Measurements from ENCODE around the gene MOB4.
"Not testable (repeated sequence)": the region's sequence is repeated elsewhere in the genome, so short reads cannot be mapped to it uniquely, and the experiment has no call there.

MOB4 gene

DNA sequence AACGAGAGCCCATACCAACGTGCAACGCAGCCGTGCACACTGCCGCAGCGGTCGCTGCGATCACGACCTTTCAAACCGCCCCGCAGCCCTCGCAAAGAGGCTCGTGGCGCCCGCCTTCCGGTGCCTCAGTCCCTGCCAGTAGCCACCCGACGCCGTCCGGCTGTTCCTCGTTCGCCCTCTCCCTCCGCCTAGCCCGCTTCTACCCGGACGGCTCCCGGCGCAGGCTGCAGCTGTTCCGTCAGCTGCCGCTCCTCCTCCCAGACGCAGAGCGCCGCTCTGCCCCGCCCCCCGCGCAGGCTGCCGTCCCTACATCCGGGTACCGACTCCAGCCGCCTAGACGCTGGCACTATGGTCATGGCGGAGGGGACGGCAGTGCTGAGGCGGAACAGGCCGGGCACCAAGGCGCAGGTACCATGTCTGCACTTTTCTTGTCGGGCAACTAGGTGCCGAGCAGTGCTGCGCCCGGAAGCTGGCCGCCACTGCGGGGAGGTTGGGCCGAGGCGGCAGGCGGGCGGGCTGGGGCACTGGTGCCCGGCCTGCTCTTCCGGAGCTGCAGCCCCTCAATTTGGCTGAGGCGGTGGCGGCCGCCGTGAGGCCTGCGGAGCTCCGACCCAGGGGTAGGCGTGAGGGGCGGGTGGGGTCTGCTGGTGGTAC lies at the start of gene MOB4:
MOB4 (plus strand) TSS at position 328 of the 654 bp plus-strand sequence; CDS start at position 349, 21 bp downstream.
- peak; percentile 90 to 94 (median 90) for DNase-seq (ENCODE audit: low read depth in 2 of 3, low spot score in 1 of 3)

DNA sequence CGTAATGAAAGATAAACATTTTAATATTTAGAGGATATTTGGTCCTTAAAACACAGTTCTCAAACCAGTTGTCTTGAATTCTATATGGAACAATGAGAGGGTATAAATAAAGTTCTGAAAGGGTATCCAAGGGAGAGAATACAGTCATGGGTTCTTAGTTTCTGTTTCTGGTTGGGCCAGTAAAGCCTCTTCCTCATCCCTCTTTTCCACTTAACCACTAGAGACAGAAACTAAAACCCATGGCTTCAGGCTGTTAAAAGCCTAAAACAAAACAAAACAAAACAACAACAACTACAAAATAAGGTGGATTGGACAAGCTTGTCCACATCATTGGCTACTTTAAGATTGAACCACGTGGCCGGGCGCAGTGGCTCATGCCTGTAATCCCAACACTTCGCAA lies 43.7 kb upstream of the MOB4 start:
- no peak for DNase-seq (ENCODE audit: low read depth in 2 of 3, low spot score in 1 of 3)

DNA sequence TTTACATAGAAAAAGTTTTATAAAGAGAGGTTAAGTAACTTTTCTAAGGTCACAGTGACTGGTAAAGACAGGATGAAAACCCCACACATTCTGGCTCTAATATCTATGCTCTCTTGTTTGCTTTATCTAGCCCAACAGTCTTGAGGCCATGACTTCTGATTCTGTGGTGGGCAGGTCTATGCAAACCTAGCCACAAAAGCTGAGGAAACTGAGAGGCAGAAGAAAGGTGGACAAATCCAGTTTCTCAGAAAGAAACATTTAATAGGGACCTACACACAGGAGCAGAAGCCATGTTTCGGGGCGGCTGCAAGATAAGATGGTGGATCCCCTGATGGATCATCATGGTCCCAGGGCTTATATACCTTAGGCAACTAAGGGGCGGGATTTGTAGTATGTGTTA lies 38.1 kb upstream of the MOB4 start:
- no peak for DNase-seq (ENCODE audit: low read depth in 2 of 3, low spot score in 1 of 3)

DNA sequence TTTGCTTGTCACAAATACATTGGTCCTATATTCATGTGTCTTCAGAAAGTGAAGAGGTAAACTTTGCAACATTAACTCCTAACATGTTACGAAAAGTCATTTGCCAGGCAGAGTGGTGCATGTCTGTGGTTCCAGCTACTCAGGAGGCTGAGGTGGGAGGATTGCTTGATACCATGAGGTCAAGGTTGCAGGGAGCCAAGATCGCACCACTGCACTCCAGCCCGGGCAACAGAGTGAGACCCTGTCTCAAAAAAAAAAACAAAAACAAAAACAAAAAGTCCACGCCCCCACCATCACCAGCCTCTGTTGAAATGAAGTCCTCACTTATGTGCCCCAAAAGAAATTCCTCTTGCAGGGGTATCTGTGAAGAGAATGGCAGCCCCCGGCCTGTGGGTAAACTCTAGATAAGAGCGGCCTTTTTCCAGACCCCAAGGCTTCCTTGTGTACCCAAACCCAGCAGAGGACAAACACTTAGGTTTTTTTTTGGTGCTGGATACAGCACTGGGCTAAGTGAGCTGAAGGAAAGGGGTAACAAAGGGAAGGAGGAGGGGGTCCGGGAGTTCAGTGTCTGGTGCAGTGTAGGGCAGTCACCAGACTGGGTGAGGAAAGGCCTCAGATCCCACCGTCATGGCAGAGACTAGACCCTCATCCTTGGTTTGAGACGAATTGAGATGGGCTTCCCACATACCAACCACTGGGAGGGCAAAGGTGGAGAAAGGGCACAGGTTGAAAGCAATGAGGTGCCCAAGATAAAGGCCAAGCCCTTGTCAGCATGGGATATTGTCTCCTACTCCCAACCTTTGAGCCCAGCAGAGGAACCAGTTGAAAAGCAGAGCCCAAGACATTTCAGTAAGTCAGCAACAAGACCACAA lies 35.5 kb upstream of the MOB4 start:
- DNase-seq (ENCODE audit: low read depth in 2 of 3, low spot score in 1 of 3): no peak

DNA sequence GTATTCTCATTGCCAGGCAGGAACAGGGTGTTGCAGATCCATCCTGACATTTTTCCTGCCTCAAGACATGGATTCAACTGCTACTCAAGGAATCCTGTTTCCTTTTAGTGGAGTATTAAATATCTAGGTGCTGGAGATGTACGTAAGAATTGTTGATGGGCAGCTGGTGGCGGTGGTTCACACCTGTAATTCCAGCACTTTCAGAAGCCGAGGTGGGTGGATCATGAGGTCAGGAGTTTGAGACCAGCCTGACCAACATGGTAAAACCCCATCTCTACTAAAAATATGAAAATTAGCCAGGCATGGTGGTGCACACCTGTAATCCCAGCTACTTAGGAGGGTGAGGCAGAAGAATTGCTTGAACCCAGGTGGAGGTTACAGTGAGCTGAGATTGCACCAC lies 31.6 kb upstream of the MOB4 start:
- not testable (repeated sequence) for DNase-seq (ENCODE audit: low read depth in 2 of 3, low spot score in 1 of 3)

DNA sequence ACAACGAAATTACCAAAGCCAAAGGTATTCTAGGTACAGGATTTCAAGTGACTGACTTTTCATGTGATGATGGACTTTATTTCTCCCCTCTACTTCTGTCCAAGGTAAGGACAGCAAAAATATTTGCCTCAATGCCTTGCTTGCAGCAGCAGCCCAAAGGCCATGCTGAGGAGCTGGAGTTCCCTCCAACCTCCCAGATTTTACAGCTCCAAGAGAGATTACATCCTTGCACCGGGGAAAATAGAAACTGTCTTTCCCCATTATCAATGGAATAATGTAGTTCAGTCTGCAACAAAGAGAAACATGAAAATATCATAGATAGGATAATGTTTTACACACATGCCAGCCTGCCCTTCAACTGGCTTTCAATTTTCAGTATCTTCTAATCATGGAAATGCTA lies 29.7 kb upstream of the MOB4 start:
- DNase-seq (ENCODE audit: low read depth in 2 of 3, low spot score in 1 of 3): no peak

DNA sequence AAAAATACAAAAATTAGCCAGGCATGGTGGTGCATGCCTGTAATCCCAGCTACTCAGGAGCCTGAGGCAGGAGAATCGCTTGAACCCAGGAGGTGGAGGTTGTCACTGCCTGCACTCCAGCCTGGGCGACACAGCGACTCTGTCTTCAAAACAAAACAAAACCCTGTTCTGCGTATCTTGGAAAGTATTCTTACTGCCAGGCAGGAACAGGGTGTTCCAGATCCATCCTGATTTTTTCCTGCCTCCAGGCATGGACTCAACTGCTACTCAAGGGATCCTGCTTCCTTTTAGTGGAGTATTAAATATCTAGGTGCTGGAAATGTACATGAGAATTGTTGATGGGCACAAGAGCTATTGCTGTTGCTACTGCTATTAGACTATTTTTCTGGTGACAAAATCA lies 28.5 kb upstream of the MOB4 start:
- DNase-seq (ENCODE audit: low read depth in 2 of 3, low spot score in 1 of 3): no peak

DNA sequence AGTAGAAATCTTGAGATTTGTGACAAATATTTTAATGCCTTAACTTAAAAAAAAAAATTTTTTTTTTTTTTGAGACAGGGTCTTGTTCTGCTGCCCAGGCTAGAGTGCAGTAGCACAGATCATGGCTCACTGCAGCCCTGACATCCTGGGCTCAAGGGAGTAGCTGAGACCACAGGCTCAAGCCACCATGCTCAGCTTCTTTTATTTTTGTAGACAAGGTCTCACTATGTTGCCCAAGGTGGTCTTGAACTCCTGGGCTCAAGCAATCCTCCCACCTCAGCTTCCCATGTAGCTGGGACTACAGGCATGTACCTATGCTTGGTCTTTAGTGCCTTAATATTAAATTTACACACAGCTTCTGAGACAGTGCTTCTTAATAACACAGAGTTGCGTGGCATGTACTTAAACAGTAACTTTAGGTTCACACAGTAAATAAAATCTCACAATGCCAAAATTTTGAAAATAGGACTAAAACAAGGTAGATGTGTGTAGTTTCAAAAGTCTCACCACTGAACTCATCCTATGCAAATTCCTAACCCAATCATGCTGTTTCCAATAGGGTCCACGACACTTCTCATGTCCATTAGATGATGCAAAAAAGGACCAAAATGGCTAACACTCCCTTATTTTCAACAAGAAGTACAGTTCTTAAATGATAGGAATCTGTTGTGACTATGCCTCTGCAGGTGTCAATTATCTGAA lies 20.3 kb upstream of the MOB4 start:
- no peak for DNase-seq (ENCODE audit: low read depth in 2 of 3, low spot score in 1 of 3)

DNA sequence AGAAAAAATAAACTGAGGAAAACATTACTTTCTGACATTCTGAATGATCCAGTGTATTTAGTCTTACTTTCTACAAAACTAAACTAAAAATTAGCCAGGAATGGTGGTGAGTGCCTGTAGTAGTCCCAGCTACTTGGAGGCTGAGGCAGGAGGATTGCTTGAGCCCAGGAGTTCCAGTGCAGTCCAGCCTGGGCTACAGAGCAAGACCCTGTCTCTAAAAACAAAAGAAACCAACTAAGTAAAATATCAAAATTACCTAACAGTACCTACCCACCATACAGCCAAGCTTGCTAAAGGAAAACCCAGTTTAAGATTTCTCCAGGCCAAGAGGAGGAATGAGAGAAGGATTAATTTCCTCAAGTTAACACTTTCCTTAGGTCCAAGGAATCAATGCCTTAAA lies 19.2 kb upstream of the MOB4 start:
- no peak for DNase-seq (ENCODE audit: low read depth in 2 of 3, low spot score in 1 of 3)

DNA sequence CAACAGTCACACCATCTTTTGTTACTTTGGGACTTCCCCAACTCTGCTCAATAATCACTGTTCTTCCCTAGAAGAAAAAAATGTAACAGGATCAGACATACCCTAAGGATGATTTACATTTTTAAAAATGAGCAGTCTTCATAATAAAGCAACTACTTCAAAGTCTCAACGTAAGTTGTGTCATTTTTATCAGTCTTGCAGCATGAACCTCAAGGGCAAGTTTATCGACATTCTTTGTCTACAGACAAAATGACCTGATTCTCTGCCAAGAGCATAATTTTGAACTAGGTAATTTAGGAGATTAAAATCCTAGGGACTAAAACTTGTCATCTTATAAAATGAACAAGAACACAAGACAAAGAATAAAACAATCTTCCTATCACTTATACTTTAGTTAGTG lies 18.5 kb upstream of the MOB4 start:
- no peak for DNase-seq (ENCODE audit: low read depth in 2 of 3, low spot score in 1 of 3)

DNA sequence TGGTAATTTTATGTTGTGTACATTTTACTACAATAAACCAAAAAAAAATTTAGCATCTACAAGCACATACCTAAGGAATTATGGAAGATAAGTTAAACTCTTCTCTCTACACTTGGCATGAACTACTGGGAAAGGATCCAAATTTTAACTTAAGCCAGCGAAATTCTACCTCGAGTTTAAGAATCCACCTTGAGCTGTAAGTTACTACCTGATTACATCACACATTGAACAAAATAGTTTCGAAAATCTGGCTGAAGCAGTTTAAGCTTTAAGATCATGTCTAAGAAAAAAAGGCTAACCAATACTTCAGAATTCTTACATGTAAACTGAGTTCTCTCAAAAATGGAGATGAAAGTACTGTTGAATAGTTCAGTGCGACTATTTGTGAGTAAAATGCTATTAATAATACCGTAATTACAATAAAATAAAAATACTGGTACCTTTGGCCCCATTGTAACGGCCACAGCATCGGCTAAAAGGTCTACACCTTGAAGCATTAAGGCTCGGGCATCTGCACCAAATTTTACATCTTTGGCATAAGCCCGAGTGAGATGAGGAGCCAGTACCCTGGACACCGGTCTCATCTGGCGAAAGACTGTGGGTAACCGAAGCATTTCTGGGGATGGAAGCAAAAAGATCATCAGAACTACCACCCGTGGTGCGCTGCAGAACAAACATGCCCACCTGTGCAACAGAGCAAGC lies 17.5 kb upstream of the MOB4 start:
- no peak for DNase-seq (ENCODE audit: low read depth in 2 of 3, low spot score in 1 of 3)

DNA sequence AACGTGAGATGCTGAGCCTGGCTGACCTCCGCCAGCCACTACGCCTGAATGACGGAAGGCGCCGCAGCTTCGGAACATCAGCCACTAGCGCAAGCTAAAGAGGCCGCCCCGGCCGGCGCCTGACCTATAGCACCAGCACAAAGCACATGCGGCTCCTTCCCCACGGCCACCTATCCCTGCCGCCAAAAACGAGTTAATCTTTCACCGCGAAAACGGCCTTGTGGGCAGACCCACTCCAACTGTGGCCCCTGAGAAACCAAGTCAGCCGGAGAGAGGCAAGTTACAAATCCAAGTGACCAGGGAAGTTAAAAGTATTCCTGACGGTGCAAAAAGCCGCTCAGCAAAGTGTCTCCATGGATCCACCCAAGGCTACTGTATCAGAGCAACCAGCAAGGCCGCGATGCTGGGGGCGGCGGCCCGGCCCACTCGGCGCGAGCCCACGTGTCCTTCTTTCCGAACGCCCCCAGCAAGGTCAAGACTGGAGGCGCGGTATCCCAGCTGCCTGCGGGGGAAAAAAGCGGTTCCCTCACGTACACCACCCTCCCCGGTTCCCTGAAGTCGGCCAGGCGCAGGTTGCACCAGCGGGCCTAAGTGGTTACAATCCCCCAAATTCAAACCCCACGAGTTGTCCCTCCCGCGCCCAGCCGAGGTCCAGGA lies 16.8 kb upstream of the MOB4 start:
- peak in 2 of 3 donors; percentile 28 to 35 for DNase-seq (ENCODE audit: low read depth in 2 of 3, low spot score in 1 of 3)

DNA sequence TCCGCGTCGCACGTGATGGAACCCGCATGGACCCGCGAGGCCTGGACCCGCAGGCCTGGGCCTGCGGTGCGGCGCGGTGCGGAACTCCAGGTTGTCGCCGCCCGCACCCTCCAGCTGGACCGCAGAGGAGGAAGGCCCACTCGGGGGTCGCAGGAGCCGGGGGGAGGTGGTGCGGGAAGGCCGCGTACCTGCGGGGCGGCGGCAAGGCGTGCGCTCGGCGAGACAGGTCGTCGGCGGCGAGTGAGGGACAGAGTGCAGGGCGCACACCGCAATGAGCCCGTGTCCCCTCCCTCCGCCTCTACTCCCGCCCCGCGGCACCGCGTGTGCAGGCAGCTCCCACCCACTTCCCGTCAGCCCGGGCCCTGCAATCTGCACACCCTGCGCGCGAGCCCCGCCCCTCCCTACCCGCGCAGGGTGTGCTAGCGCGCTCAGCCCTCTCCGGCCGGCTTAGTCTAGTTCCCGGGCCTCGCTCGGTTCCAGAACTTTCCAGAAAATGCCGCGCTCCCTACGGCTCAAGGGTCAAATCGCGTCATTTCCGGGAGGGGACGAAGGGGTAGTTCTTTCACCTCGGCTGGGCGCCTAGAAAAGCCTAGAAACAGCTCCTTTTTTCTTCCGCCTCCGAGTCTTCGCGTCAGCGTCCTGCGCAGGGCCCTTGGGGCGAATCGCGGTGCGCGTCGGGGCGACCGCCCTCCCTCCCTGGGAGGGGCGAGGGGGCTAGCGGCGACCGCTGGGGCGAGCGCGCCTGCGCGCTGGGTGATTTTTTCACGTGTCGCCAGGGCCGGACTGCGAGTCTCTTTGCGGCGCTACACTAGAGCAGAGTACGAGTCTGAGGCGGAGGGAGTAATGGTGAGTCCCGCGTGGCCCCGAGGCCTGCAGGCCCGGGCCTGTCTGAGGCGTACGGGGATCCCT lies 16.0 kb upstream of the MOB4 start, which contains the start of the genes HSPD1 and HSPE1:
HSPD1 (minus strand) TSS at position 247 of the 909 bp plus-strand sequence. CDS start 992 bp downstream, outside the sequence.
HSPE1 (plus strand) TSS at position 786 of the 909 bp plus-strand sequence; CDS start at position 844, 58 bp downstream.
- DNase-seq (ENCODE audit: low read depth in 2 of 3, low spot score in 1 of 3): peak; percentile 95 to 99 (median 98)

DNA sequence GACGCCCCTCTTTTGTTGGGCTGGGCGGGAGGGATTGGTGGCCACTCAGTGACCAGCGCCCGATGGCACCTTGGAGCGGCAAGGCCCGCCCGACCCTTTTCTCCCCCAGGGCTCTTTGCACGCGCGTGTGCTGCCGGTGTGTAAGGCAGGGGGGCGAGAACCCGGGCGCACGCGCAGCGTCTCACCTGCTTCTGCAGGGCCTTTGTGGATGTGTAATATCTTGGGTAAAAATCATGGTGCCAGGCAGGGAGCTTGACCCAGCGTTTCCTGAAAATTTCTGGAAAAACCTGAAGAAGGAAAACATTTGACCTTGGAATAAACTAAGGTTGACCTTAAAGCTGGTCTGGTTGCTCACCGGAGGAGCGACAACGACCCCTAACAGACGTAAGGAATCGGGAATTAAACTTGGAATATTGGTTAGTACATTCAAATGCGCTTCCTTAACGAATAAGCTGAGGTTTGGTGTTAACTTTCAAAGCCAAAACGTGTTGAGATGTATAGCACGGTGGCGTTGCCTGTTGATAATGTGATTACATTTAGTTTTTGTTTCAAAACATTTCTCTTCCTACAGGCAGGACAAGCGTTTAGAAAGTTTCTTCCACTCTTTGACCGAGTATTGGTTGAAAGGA lies 15.2 kb upstream of the MOB4 start:
- DNase-seq (ENCODE audit: low read depth in 2 of 3, low spot score in 1 of 3): no peak

DNA sequence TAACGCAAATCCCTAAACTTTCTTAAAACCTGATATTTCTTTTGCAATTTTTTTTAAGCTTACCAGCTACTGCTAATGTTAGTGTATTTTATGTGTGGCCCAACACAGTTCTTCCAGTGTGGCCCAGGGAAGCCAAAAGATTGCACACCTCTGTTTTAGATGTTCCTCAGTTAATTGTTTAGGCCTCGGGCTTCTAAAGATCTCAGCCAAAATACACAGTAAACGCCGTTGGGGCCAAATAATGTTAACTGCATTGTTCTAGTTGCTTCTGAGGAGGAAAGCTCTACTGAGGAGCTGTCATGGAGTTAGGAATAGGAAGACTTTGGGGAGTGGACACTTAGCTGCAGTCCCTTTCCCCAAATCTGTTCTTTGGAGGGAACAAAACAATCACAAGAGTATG lies 13.7 kb upstream of the MOB4 start:
- DNase-seq (ENCODE audit: low read depth in 2 of 3, low spot score in 1 of 3): no peak

DNA sequence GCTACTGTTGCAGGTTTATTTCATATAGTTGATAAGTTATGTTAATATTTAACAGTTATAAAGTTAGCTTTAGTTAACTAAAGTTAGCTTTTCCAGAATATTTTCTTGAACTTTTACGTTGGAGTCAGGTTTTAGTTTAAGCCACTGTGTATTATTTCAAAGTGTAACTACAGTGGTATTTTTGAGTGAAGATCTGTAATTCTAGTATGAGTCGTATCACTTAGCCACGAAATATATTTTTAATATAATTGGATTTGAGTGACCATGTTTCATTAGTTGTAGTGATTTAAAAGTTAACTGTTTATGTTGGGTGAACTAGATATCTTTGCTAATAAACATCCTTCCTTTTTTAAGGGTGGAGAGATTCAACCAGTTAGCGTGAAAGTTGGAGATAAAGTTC lies 13.2 kb upstream of the MOB4 start:
- DNase-seq (ENCODE audit: low read depth in 2 of 3, low spot score in 1 of 3): no peak

DNA sequence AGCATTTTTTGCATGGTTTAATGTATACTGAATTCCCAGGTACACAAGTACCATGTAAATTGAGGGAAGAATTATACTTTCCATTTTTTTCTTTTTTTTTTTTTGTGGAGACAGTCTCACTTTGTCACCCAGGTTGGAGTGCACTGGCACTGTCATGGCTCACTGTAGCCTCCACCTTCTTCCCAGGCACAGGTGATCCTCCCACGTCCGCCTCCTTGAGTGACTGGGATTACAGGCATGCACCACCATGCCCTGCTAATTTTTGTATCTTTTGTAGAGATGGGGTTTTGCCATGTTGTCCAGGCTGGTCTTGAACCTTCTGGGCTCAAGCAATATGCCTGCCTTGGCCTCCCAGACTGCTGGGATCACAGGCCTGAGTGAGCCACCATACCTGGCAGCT lies 11.9 kb upstream of the MOB4 start:
- no peak for DNase-seq (ENCODE audit: low read depth in 2 of 3, low spot score in 1 of 3)

DNA sequence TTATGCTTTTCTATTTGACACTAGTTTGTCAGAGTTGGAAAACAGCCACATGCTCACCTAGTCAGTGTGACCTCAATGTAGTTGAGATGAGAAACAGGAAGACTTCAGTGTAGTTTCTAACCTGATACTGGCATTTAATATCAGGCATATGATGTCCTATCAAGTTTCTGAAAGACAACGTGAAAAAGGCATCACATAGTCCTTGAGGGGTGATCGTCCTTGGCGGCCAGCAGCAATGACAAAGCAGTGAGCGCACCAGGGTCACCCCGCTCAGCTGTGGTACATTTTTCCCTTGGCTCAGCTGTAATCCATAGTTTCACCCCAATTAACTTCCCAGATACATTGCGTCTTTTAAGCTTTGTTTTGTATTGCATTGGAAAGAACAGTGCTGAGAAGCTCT lies 11.4 kb upstream of the MOB4 start:
- no peak for DNase-seq (ENCODE audit: low read depth in 2 of 3, low spot score in 1 of 3)

DNA sequence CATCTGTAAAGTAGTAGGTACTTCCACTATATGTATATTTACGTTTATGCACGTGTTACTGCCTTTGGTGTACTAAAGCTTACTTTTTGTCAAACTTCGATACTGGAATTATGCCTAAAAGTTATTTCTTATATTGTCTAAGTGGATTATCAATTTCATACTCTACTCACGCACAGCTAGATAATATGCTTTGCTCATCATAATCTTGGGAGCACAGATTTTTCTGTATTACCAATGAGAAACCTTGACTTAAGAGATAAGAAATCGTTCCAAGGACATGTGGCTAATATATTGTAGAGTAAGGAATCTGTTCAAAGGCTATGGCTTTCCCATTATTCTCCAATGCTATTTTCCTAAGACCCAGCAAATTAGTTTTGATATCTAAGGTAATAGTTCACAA lies 9.2 kb upstream of the MOB4 start:
- DNase-seq (ENCODE audit: low read depth in 2 of 3, low spot score in 1 of 3): no peak

Measured in stimulated activated CD4-positive, alpha-beta T cell treated with anti-CD3 and anti-CD28 coated beads, Interleukin-12 subunit alpha, Interleukin-12 subunit beta, amount 100 ng/mL, for 48 hours (primary cell).